ENCODE data around the gene SLC24A5. TPM values are rescaled to one million over a fixed set of nuclear protein-coding genes. Genes with fewer than 3 reads are reported as not detected.

The SLC24A5 gene
- not detected for polyA plus RNA-seq (2013, experiment 1 of 2; ENCODE audit: insufficient read length)
- polyA plus RNA-seq (2013, experiment 2 of 2; ENCODE audit: insufficient read length): not detected

DNA sequence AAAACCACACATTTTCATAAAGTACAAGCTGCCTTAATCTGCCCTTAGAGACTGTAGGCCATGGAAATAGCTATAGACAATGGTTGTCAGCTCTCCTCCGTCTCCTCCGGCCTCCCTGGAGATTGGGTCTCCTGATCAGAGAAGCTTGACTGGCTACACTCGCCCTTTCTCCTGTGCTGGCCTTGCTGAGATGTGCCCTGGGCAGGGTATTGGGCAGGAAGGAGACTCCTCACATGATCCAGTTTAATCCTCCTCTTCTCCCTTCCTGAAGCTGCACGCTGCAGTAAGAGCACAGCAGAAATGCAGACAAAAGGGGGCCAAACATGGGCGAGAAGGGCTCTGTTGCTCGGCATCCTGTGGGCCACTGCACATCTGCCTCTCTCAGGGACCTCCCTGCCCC is at the start of gene SLC24A5:
SLC24A5 (plus strand) TSS at position 246 of the 400 bp plus-strand sequence; CDS start at position 301, 55 bp downstream.
- DNase-seq: no peak

DNA sequence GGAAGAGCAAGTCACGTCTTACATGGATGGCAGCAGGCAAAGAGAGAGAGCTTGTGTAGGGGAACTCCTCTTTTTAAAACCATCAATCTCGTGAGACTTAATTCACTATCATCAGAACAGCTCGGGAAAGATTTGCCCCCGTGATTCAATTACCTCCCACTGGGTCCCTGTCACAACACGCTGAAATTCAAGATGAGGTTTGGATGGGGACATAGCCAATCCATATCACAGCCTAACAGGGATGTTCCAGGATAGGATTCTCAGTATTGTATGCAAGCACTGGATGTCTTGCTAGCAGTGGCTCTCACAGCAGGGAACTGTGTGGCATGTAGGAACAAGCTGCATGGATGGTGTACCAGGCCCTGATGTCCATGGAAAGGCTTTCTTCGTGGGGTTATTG is 47.8 kb upstream of the SLC24A5 start:
- no peak for DNase-seq

DNA sequence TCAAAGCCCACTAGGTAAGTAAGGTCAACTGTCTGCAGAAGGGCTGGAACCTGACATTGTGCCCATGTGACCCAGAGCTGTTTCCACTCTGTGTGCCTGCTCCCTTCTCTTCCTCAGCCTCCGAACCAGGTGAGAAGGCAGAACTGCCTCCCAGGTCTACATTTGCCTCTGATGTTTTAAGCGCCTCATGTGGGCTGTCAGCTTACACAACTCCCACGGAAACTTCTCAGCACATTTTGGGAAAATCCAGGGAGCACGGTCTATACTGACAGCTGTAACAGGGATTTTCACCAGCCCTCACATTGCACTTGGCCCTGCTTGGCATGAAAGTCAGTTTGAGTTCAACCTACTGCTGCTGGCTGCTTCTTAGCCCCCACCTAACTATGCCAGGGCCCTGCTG is 46.9 kb upstream of the SLC24A5 start:
- no peak for DNase-seq

DNA sequence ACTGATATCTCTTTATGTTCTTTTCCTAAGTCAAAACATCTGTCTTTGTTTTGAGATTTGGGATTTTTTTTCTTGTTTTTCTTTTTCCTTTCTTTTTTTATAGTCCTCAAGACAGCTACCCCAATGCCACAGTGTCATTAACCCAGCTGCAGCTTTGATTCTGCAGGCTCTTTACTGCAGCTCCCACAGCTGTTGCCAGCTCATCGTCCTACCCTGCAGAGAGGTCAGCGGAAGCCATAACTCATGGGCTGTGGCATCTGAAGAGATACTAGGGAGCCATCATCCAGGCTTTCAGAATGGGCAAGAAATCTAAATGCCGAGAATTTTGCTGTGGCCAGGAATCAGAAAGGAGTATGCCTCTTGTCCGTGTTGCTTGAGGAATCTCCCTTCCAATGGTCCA is 44.3 kb upstream of the SLC24A5 start:
- no peak for DNase-seq

DNA sequence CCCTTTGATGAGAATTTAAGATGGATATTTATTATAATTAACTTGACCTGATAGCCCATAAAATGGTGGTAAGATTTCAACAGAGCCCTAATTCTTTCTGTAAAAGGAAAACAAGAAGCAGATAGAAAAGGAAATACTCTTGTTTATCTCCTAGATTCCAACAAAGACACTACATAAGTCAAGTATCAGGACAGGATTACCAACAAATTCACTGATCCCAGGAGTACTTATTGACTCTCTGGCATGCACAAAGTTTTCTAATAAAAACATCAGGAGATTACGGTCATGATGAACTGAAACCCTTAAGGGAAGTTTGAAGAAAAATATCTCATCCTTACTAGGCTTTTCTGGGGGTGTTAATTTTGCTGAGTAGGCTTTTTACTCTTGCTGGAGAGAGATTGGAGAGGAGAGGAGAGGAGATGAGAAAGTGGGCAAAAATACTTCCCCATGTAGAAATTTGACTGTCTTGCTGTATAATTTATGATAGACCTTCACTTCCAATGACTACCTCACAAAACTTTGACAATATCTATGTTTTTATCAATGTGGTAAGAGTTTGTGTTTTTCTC is 43.1 kb upstream of the SLC24A5 start:
- no peak for DNase-seq

DNA sequence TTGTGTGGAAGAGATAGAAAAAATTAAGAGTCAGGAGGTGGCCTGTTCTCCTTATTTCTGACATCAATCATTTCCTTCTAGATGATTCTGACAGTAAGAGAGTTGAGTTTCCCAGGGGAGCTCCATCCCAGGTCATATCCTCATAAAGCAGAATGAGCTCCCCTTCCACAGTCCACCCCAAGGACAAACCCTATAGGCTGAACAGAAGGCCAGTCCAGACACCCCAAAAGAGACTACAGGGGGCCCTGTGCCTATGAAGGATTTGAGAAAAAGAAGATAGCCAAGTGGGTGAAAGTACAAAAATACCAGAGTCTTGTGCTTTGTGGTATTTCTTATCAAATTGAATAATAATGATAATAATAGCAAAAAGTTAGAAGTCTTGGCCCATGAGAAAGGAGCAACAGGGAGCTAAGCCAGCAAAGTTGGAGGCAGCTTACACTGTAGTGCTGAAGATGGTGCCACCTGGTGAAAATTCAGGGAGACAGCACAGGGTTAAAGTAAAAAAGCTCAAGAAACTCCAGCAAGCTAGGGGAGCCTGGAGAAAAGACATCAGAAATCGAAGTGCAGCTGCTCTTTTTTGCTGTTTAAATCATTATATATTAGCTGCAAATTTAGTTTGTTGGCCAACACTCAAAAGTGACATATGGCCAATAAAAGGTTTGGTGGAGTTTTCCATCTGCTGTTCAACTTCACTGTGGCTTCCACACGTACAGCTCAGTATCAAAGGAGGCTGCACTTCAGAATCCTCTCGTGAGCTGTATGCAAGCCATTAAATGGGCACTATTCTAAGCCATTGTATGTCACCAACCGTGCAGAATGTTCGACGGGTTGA is 35.8 kb upstream of the SLC24A5 start:
- no peak for DNase-seq

DNA sequence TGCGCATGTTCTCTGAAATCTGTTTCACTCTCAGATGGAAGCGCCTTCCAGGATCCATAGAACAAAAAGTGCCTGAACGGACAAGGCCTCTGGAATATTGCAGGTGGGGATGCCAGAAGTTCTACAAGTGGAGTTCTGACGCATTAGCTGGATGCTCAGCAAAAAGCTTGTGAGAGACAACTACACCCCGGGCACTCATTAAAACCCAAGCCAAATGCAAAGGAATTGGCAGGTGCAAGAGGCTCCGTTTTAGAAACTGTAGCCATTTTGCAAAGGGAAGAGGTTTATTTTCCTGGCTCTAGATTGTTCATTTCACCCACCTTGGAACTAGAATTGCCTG is 35.2 kb upstream of the SLC24A5 start:
- no peak for DNase-seq

DNA sequence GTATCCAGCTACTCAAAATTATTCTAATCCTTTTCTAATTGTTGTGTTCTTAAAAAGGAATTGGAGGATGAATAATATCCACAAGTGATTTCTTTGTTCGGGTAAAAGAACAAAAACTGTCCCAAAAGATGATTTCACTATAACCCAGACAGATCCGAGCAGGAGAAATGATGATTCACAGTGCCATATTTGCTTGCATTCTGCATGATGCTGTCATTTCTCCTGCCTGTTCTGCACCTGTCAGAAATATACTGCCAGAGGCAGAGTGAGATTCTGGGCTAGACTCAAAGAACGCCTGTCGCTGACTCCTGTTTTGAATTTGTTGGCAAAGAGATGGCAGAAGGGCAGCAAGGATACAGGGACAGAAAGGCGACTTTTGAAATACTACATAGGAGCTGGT is 34.7 kb upstream of the SLC24A5 start:
- no peak for DNase-seq

DNA sequence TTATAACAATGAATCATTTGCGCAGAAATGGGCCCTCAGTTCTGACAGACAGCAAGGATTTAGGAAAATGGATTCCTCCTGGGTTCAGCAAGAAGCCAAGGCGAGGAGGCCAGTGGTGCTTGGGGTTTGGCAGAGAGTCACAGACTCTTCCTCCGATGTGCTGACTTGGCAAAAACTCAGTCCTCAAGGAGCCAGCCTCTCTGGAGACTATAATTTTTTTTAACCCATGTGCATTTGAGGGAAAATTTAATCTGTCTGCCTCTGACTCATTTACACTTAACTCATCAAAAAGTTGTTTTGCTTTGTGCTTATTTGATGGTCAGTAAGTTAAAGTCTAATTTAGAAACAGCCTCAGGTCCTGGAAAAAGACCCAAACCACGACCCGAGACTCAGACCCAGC is 34.2 kb upstream of the SLC24A5 start:
- peak; percentile 31 for DNase-seq

DNA sequence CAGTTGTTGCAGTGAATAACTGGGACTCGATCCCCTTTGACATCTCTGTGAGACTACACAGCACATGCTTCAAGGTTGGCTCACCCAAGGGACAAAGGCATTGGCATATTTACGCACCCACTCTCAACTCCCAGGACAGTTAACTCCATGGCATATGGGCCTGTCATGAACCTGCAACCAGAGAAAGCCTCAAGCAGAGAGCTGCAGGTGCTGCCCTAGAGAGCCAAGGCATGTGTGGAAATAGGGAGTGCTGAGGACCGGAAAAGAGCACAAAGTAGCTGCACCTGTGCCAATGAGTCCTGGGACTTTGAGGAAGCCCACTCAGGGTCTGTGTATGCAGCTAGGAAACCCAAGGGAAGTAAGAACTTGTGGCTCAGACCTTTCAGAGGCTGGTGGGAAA is 32.9 kb upstream of the SLC24A5 start:
- no peak for DNase-seq

DNA sequence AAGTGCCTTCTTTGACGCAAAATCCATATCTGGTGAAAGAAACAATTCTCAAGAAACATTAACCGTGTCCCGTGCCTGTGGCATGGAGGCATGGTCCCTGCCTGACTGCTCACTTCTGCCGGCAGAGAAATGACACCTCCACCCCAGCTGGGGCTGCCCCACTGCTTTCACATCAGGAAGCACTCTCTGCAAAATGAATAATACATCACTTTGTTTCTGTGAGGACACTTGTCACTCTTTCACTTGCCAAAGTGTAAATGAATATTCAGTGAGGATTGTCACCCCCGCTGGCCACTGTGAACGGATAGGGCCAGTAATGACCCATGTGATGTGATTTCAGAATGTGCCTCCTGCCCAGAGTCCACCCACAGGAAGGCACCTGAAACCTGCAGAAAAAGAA is 31.1 kb upstream of the SLC24A5 start:
- DNase-seq: no peak

DNA sequence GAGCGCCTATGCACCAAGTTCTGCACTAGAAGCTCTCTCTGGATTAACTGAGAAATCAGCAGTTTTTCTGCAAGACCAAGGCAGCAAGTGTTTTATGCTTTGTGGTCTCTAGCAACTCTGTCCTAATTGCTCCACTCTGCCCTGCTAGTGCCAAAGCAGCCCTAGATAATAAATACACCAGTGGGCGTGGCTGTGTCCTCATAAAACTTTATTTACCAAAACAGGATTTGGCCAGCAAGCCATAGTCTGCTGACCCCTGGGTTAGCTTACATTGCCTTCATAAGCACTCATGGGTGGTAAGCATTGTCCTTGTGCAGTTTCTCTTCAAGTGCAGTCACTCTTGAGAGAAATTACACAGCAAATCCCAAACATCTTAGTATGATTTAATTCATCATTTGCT is 30.7 kb upstream of the SLC24A5 start:
- no peak for DNase-seq

DNA sequence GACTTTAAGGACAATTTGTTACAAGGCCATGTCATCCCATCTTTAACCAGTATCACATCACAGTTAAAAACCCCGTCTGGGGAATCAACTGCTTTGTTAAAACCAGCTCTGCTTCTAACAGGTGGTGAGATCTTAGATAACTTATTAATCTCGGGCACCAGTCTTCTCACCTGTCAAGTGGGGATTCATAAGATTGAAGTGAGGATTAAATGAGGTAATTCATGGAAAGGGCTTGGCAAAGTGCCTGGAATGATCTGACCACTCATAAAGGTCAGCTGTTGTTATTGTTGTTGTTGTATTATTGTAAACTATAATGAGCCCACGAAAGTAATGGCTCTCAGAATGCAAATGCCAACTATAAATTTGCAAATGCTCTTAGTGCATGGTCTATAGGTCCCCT is 30.1 kb upstream of the SLC24A5 start:
- DNase-seq: no peak

DNA sequence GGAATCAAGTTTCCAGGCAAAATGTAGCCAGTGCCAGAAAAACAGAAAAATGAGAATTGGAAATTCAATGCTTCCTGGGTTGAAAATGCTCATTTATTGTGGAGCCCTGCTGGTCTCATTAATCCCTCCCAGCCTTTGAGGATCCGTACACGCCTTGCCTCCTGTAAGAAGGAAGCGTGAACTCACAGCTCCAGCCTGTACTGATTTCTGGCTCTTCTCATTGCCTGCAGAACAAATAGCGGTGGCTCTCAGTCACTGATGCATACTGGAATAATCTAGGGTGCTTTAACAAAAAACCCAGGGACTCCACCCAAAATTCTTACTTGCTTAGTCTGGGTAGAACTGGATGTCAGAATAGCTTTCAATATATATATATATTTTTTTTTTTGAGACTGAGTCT is 29.3 kb upstream of the SLC24A5 start:
- peak; percentile 37 for DNase-seq

DNA sequence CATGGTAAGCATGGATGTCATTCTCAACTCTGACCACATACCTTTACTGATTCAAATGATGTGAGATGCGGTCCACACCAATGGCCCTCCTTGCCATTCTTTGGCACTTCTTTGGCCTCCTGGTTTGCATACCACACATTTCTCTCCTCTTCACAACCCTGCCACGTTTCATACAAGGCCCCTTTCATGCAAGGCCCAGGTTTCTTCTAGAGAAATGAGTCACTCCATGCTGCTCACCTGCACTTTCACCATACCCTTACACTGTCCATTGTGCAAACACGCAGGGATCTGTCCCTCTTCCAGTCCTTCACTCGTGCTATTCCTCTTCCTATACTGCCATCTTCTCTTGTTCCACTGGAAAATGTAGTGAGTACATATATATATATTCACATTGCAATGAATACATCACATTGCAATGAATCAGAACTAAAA is 24.4 kb upstream of the SLC24A5 start:
- DNase-seq: no peak

DNA sequence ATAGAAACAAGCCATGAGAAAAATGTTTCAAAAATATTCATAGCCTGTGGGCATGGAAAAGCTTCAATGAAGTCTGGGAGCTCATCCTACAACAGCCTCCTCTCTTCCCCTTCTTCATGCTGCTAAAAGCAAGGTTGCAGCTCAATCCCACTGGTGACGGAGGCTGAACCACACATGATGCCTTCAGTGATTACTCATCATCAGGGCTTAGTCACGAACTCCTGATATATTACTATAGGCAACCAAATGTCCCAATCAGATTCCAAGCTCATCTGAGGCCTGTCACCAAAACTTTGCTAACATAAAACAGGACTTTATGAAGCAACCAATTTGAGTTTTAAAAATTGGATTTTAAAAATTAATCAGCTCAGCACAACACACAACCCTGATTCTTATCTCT is 24.0 kb upstream of the SLC24A5 start:
- peak; percentile 87 for DNase-seq

DNA sequence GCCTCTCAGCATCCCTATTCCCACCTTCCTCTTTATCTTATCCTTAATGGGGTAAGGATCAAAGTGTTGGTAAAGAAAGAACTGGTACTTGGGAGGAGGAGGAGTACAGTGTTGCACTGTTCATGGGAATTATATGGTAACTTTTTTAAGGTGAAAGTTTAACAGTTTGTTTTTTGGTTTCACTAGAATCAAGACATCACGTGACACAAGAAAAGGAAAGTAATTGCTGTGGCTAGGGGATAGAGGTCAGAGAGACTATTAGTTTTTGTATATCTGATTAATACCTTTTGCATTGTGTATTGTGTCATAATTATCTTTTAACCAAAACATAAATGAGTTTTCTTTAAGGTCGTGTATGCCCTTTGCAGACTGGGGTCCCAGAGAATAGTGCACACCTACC is 23.5 kb upstream of the SLC24A5 start:
- no peak for DNase-seq

DNA sequence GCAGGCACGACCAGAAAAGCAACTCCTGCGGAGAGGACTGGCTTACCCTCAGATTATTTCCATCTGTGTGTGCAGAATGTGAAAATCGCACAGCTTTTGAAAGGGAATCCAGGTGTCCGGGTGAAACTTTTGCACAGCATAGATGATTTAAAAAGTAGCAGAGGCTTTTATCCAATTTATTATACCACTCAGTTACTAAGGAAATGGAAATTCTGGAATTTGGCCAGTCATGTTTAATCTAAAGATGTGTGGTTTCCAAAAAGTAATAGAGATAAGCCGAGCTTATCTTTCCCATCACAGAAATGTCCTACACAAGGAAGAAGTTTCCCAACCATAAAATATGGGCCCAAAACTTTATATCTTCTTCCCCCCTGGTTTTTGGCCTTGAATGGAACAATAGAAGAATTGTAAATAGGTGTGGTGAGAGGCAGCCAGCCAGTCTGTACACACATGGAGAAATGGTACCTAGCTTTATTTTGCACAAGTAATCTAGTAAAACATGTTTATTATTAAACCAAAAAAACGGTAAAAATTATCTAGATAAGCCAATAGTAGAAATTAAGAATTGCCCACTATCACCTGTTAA is 19.3 kb upstream of the SLC24A5 start:
- no peak for DNase-seq

DNA sequence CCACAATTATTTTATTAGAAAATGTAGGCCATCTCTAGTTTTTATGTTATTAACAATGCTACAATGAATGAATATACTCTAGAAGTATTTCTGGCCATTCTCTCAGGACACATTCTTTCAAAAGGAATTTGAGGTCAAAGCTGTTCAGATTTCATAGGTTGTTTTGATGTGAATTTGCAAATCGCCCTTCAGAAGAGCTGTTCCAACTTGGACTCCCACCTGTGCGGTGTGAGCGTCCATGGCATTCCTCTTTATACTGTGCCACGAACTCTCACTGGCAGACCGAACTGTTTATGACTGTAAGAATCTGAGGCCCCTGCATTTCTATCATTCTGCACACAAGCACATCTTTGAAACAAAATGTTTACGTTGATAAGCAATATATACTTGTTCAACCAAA is 18.6 kb upstream of the SLC24A5 start:
- no peak for DNase-seq

DNA sequence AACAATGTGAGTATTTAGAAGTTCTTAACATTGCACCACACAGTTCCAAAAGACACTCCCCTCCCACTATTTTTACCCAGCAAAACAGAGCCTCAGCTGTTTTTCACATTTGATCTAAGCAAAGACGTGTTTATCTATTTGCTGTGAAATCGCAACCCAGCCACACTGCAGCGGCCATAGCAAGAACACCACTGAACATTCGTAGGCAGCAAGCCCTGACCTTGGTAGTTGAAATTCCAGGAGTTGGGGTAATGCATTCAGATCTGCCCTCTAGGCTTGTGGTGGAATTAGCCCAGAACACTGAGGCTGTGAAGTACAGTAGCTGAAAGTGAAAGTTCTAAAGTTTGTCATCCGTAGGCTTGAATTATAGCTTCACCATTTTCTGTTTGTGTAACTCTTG is 17.1 kb upstream of the SLC24A5 start:
- no peak for DNase-seq

DNA sequence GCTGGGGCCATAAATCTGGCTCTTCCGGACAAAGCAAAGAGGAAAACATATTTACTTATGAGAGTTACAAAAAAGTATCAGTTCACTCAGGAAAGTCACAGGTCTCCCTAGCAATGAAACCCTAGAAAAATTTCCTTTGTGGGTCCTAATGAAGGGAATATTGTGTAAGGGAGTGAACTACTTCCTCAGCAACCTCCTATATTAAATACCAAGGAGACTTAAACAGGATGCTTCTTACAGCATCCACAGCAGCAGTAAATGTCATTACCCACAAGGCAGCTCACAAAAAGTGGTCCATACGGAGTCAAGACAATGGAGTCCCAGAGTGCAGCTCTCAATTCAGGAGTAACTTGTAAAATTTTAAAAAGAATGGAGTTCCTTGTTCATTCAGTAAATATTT is 14.9 kb upstream of the SLC24A5 start:
- no peak for DNase-seq

DNA sequence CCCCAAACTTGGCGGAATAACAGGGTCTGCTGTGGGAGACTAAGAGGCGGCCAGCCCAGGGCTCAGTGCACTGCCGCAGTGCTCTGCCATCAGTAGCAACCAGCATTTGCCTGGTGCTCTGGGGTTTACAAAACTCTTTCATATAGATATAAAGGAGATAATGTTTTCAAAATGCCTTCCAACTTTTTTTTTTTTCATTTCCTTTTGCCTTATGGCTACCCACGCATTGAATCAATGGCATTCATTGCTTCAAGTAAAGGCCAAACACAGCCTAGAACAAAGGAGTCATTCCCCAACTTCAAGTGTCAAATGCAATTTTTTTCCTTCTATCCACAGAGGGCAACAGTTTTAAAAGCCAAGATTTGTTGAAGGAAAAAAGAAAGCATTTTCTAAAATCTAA is 11.6 kb upstream of the SLC24A5 start:
- DNase-seq: no peak

DNA sequence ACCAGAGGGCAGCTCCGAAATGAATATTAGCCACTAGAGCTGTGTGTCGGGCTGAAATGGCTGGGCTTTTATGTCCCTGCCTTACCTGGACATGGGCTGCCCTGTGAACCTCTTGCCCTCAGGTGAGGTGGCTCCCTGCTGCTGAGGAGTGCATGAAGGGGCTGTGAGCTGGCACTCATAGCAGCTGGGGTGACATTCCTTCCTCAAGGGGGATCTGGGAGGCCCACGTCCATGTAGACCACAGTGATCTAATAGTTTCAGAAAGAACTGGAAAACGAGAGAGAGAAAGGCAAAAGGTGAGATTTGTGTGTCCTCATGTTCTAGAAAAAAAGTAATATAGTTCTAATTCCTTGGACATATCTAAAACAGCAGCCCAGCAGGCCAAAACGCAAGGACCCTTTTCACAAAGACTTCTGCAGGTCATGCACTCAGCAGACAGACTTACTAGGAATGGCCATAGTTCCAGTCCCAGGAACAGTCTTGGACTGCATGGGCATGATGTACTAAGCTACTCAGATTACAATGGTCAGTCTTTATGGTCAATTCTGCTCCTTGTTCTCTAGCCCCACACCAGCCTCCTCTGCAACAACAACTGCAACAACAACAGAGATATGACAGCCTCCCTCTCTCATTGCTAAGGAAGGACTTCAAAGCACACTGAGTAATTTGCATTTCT is 10.8 kb upstream of the SLC24A5 start:
- DNase-seq: no peak

DNA sequence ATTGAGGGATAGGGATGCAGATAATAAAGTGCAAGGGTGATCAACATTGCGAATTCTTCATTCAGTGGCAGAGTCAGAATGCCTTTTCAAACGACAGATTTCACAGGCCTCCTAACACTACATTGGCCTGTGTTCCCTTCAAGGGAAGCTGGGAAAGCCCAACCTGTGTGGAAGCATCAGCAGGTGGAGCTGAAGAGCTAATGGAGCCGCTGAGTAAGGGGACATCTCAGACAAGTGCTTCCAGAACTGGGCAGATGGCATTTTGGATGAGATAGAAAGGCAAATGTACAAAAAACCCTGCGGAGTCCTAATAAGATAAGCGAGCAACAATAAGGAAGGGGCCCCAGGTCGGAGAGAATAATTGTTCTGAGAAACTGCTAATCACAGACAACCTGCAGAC is 8.5 kb upstream of the SLC24A5 start:
- DNase-seq: peak; percentile 16

All from fibroblast of skin of back (primary cell).